Trophoblast cell (in vitro differentiated cells and primary cell): Measurements from ENCODE around the gene TNFRSF14.

ENCODE experiments used
- DNase-seq, 2 donors: peaks; one replicate each; pipeline ENCODE4 v3.0.0-alpha.2; 2016
- H2AFZ ChIP-seq: 2 replicates; pipeline ENCODE4 v1.6.1; 2013; ENCODE audit warnings: low read length, moderate library complexity, mild to moderate bottlenecking; ENCODE audit not compliant: insufficient read depth, poor library complexity
- H2AK5ac ChIP-seq: 2 replicates; pipeline ENCODE4 v1.6.1; 2013; ENCODE audit warnings: mild to moderate bottlenecking, low read length
- H2BK120ac ChIP-seq: 2 replicates; pipeline ENCODE4 v1.6.1; 2013; ENCODE audit warnings: low read length, mild to moderate bottlenecking, moderate library complexity; ENCODE audit not compliant: insufficient read depth, poor library complexity
- H2BK12ac ChIP-seq: 2 replicates; pipeline ENCODE4 v1.6.1; 2013; ENCODE audit warnings: mild to moderate bottlenecking, low read length, moderate library complexity
- H2BK5ac ChIP-seq: 2 replicates; pipeline ENCODE4 v1.6.1; 2013; ENCODE audit warnings: low read length, low read depth, moderate library complexity, mild to moderate bottlenecking; ENCODE audit not compliant: poor library complexity
- H3K14ac ChIP-seq: 2 replicates; pipeline ENCODE4 v1.6.1; 2013; ENCODE audit warnings: mild to moderate bottlenecking, low read length
- H3K18ac ChIP-seq: 2 replicates; pipeline ENCODE4 v1.6.1; 2013; ENCODE audit warnings: mild to moderate bottlenecking, low read length
- H3K23ac ChIP-seq: 2 replicates; pipeline ENCODE4 v1.6.1; 2013; ENCODE audit warnings: low read length
- H3K27ac ChIP-seq: 2 replicates; pipeline ENCODE4 v1.5.1; 2013; ENCODE audit warnings: low read depth, mild to moderate bottlenecking, inconsistent platforms, low read length, moderate library complexity
- H3K27me3 ChIP-seq: 2 replicates; pipeline ENCODE4 v1.6.1; 2013; ENCODE audit warnings: inconsistent platforms, mild to moderate bottlenecking, low read length, moderate library complexity; ENCODE audit not compliant: insufficient read depth
- H3K36me3 ChIP-seq, 2 experiments: 1 replicate in 1 of 2; 2 replicates in 1 of 2; pipeline ENCODE4 v1.6.1; 2013; ENCODE audit warnings: low read length in 2 of 2, mild to moderate bottlenecking in 2 of 2, moderate library complexity in 1 of 2; ENCODE audit not compliant: insufficient read depth in 2 of 2, control insufficient read depth in 1 of 2
- H3K4ac ChIP-seq: 2 replicates; pipeline ENCODE4 v1.6.1; 2013; ENCODE audit warnings: low read depth, mild to moderate bottlenecking, low read length, moderate library complexity
- H3K4me1 ChIP-seq, 2 experiments: 1 replicate in 1 of 2; 2 replicates in 1 of 2; pipeline ENCODE4 v1.6.1; 2013; ENCODE audit warnings: low read length in 2 of 2, mild to moderate bottlenecking in 2 of 2, moderate library complexity in 1 of 2; ENCODE audit not compliant: insufficient read depth in 2 of 2, control insufficient read depth in 1 of 2
- H3K4me2 ChIP-seq: 2 replicates; pipeline ENCODE4 v1.6.1; 2013; ENCODE audit warnings: inconsistent platforms, mild to moderate bottlenecking, low read length, moderate library complexity
- H3K4me3 ChIP-seq: 2 replicates; pipeline ENCODE4 v1.5.1; 2013; ENCODE audit warnings: mild to moderate bottlenecking, low read depth, low read length, inconsistent platforms
- H3K79me1 ChIP-seq: one replicate; pipeline ENCODE4 v1.6.1; 2013; ENCODE audit warnings: low read length
- H3K79me2 ChIP-seq: 2 replicates; pipeline ENCODE4 v1.6.1; 2013; ENCODE audit warnings: low read length, mild to moderate bottlenecking; ENCODE audit not compliant: control insufficient read depth, insufficient read depth, poor library complexity
- H3K9ac ChIP-seq: 2 replicates; pipeline ENCODE4 v1.6.1; 2013; ENCODE audit warnings: mild to moderate bottlenecking, low read length
- H3K9me3 ChIP-seq: 2 replicates; pipeline ENCODE4 v1.6.1; 2013; ENCODE audit warnings: low read depth, mild to moderate bottlenecking, control low read depth, inconsistent platforms, low read length; ENCODE audit not compliant: insufficient read depth
- H4K12ac ChIP-seq: 2 replicates; pipeline ENCODE4 v1.6.1; 2013; ENCODE audit warnings: low read depth, mild to moderate bottlenecking, low read length, moderate library complexity
- H4K8ac ChIP-seq: 2 replicates; pipeline ENCODE4 v1.6.1; 2013; ENCODE audit warnings: low read depth, mild to moderate bottlenecking, low read length, moderate library complexity
- H4K91ac ChIP-seq: one replicate; pipeline ENCODE4 v1.6.1; 2013; ENCODE audit warnings: low read depth, mild to moderate bottlenecking, low read length, moderate library complexity
- whole genome bisulfite sequencing: extraction: QIAGEN DNeasy Blood & Tissue Kit; methylation state at CpG from one replicate; pipeline ENCODE4 v1.1.7; 2013; ENCODE audit warnings: missing lambda C conversion rate; ENCODE audit not compliant: insufficient read length, insufficient coverage; ENCODE audit errors: extremely low coverage; 5-methylcytosine and 5-hydroxymethylcytosine counted together

Gene TNFRSF14

GRCh38 chr1:2533365-2533764, 22.8 kb upstream of the TNFRSF14 start:
- Histone ChIP-seq H3K36me3 (no peaks in the 10 kb centered on the region), H3K27me3 (peaks cover 36% of the 10 kb centered on the region), H3K14ac (no peak overlapping the region), H2BK120ac (no peak overlapping the region), H2AFZ (no peak overlapping the region), H3K18ac (no peak overlapping the region), H3K9me3 (peaks cover 3% of the 10 kb centered on the region), H3K9ac (no peak overlapping the region), H2BK5ac (no peak overlapping the region), H2BK12ac (no peak overlapping the region), H3K4ac (no peak overlapping the region), H3K27ac (no peak overlapping the region), H3K79me2 (no peaks in the 10 kb centered on the region), H2AK5ac (no peak overlapping the region), H3K4me3 (no peak overlapping the region), H3K23ac (no peak overlapping the region), H3K79me1 (peaks cover 4% of the 10 kb centered on the region), H4K8ac (no peak overlapping the region), H3K4me1 (peaks cover 13 to 17% of the 10 kb centered on the region in 2 experiments), H4K12ac (no peak overlapping the region), H4K91ac (no peak overlapping the region), H3K4me2 (no peak overlapping the region)
- no CpG with 5 or more reads among the region's 11 CpGs for WGBS
- DNase-seq, result peak; percentile 77 to 84

GRCh38 chr1:2534315-2534686, 21.9 kb upstream of the TNFRSF14 start:
- WGBS, result no CpG with 5 or more reads among the region's 7 CpGs
- H2BK120ac ChIP-seq, result no peak overlapping the region
- H3K4me3 ChIP-seq, result no peak overlapping the region
- no peak overlapping the region for H3K4me2 ChIP-seq
- no peak for DNase-seq
- H3K79me1 ChIP-seq, result peaks cover 4% of the 10 kb centered on the region
- H3K27ac ChIP-seq, result no peak overlapping the region
- no peak overlapping the region for H3K23ac ChIP-seq
- peaks cover 27% of the 10 kb centered on the region for H3K27me3 ChIP-seq
- H3K79me2 ChIP-seq, result no peaks in the 10 kb centered on the region
- no peak overlapping the region for H4K12ac ChIP-seq
- H2AFZ ChIP-seq, result no peak overlapping the region
- no peak overlapping the region for H3K14ac ChIP-seq
- peaks cover 3% of the 10 kb centered on the region for H3K9me3 ChIP-seq
- H3K4me1 ChIP-seq, result peaks cover 13 to 17% of the 10 kb centered on the region in 2 experiments
- no peak overlapping the region for H4K8ac ChIP-seq
- H2BK12ac ChIP-seq, result no peak overlapping the region
- H4K91ac ChIP-seq, result peak overlapping the region; percentile 22
- no peak overlapping the region for H3K4ac ChIP-seq
- H3K36me3 ChIP-seq, result no peaks in the 10 kb centered on the region
- no peak overlapping the region for H3K9ac ChIP-seq
- no peak overlapping the region for H2BK5ac ChIP-seq
- no peak overlapping the region for H3K18ac ChIP-seq
- H2AK5ac ChIP-seq, result no peak overlapping the region

- Histone ChIP-seq H2BK12ac (no peak overlapping the region), H3K23ac (no peak overlapping the region), H3K18ac (no peak overlapping the region), H3K9ac (no peak overlapping the region), H4K8ac (no peak overlapping the region), H3K4me3 (no peak overlapping the region), H3K9me3 (peaks cover 3% of the 10 kb centered on the region), H3K4me1 (peaks cover 13 to 15% of the 10 kb centered on the region in 2 experiments), H3K79me1 (peaks cover 4% of the 10 kb centered on the region), H3K4ac (no peak overlapping the region), H3K27me3 (peaks cover 21% of the 10 kb centered on the region), H2AK5ac (no peak overlapping the region), H3K14ac (no peak overlapping the region), H3K79me2 (no peaks in the 10 kb centered on the region), H3K4me2 (no peak overlapping the region), H2AFZ (no peak overlapping the region), H2BK5ac (no peak overlapping the region), H4K12ac (no peak overlapping the region), H3K36me3 (no peaks in the 10 kb centered on the region), H4K91ac (peak overlapping the region; percentile 22), H3K27ac (no peak overlapping the region), H2BK120ac (no peak overlapping the region)
- WGBS, result no CpG with 5 or more reads among the region's 18 CpGs
- peak; percentile 79 to 83 for DNase-seq
These were observed 21.3 kb upstream of the TNFRSF14 start for GRCh38 chr1:2534687-2535441.

- H3K4ac ChIP-seq, result no peak overlapping the region
- no peak overlapping the region for H2BK12ac ChIP-seq
- no peak overlapping the region for H3K27ac ChIP-seq
- H2BK5ac ChIP-seq, result no peak overlapping the region
- H3K4me1 ChIP-seq, result peaks cover 13% of the 10 kb centered on the region in 2 experiments
- H2AK5ac ChIP-seq, result no peak overlapping the region
- H2AFZ ChIP-seq, result no peak overlapping the region
- H3K79me2 ChIP-seq, result no peaks in the 10 kb centered on the region
- no peak overlapping the region for H3K9ac ChIP-seq
- no peak overlapping the region for H3K14ac ChIP-seq
- no peak overlapping the region for H3K18ac ChIP-seq
- H4K8ac ChIP-seq, result no peak overlapping the region
- no peak overlapping the region for H3K4me3 ChIP-seq
- no peak overlapping the region for H3K23ac ChIP-seq
- peaks cover 16% of the 10 kb centered on the region for H3K27me3 ChIP-seq
- no peak overlapping the region for H4K12ac ChIP-seq
- peaks cover 4% of the 10 kb centered on the region for H3K79me1 ChIP-seq
- peak overlapping the region; percentile 1 for H4K91ac ChIP-seq
- H3K36me3 ChIP-seq, result no peaks in the 10 kb centered on the region
- H2BK120ac ChIP-seq, result no peak overlapping the region
- peaks cover 3% of the 10 kb centered on the region for H3K9me3 ChIP-seq
- no peak overlapping the region for H3K4me2 ChIP-seq
- WGBS, result no CpG with 5 or more reads among the region's 27 CpGs
- no peak for DNase-seq
These were observed 20.7 kb upstream of the TNFRSF14 start for GRCh38 chr1:2535455-2535854.
